GM15510 (cell line): Measurements from ENCODE around the gene NPB.

ENCODE experiments used
- POLR2A ChIP-seq: IDR thresholded peaks from 3 replicates; pipeline ENCODE4 v1.6.1; 2011; ENCODE audit warnings: borderline replicate concordance; ENCODE audit not compliant: insufficient read length; ENCODE audit errors: extremely low read depth

Gene NPB

DNA sequence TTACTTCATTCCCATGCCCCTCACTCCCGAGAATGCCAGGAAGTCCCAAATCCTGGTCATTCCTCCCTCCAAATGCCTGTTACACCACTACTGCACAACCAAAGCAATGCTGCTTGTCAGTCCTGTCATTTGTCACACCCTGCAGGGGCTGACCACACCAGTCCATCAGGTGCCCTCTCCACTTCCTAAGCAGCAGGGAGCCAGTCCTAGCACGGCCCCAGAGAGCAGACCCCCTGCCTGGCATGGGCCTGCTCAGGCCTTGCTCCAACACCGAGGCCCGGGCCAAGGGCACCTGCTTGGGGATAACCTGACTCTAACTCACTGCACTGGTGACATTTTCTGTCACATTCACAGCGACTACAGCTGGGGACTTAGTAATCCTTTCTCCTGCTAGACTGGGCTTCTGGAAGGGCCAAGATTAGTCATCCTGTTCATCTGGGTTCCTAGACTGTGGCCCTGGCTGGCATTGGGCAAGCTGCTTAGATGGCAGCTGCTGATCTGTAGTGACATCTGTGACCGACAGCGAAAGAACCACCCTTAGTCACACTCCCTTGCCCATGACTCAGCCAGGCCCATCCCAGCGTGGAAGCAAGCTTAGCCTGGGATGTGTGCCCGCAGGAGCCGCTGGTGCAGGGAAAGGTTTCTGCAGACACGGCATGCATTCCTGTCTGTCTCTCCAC is 16.0 kb upstream of the NPB start:
- TF ChIP-seq POLR2A = no peak

GRCh38 chr17:81888105-81888987 is 13.7 kb upstream of the NPB start:
- no peak for TF ChIP-seq POLR2A

DNA sequence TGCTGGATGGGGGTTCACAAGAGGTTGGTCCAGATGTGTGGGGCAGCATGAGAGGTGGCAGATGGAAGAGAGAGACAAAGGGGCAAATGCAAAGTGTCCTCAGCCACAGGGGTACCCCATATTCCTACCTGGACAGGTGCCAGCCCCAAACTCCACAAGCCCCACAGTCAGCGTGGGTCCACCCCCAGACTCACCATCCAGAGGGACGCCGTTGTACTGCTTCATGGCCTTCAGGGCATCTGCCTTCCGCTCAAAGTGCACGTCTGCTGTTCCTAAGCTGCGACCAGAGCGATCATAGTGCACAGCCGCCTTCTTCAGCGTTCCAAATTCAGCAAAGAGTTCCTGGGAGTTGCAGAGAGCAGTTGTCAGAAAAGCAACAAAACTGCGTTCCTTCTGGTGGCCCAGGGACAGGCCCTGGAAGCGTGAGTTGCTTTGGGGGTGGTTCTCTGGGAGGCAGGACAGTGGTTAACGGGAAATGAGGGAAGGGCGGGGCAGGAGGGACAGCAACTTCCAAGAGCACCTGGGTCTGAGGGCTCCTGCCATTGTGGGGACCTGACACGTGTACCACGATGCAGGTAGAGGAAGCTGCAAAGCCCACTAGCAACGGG is 12.9 kb upstream of the NPB start:
- no peak for TF ChIP-seq POLR2A

GRCh38 chr17:81889602-81890001 is 12.4 kb upstream of the NPB start:
- TF ChIP-seq POLR2A = no peak

DNA sequence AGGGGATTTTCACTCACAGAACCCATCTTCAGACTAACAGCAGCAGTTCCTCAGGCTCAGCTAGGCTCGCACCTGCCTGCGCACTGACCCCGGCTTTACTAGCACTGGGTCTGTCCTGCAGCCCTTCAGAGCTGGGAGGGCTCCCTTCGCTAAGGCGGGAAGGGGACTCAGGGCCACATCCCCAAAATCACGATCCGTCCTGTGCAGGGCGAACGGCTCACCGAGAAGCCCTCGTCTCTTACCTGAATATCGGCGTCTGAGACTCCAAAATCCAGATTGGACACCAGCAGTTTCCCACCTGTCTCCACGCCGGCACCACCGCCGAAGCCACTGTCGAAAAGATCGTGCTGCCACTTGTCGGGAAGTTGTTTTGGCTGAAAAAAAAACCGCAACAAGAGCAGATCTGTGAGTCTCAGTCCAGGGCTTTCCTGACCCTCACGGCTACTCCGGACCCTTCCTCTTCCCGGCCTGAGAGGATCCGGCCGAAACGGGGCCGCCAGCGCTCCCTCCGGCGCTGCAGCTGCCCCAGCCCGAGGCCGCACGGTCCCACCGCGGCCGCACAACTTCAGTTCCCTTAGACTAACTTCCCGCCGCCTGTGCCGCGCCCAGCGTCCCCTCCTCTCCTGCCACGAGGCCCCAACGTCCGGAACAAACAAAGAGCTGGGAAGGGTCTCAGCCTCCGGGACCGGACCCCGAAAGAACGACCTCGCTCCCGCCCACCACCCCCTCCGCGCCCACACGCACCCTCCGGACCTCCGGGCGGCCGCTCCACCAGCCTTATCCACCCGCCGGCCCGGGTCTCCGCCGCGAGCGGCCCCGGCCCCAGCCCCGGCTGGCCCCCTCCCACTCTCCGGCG is 11.4 kb upstream of the NPB start:
- no peak for TF ChIP-seq POLR2A

DNA sequence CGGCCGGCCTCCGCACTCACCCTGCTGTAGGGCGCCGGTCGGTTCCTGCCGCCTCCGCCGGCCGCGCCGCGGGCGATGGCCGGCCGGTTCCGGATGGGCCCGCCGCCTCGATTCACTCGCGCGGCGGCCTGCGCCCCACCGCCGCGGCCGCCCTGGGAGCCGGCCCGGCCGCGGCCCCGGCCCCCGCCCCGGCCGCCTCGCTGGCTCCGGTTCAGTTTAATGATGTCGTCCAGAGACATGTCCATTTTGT is 10.8 kb upstream of the NPB start:
- TF ChIP-seq POLR2A = no peak

GRCh38 chr17:81895400-81895799 is 6.6 kb upstream of the NPB start:
- TF ChIP-seq POLR2A = no peak

GRCh38 chr17:81898029-81898866 is 3.8 kb upstream of the NPB start:
- no peak for TF ChIP-seq POLR2A

DNA sequence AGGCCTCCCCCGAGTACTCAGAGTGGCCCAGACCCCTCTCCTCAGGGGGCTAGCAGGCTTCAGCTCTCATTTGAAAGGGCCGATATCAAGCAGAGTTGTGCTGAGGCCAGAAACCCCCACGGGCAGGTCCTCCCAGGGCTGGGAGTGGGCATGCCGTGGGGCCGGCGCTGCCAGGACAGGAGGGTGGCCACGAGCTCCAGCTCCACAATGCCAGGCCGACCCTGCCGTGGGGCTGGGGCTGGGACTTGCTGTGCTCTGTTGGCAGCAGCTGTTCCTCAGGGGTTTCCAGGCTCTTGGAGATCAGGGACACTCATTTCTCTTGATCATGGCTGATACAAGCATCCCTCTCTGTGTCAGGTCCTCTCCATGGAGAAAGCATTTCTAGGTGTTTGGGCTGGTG is 3.2 kb upstream of the NPB start:
- TF ChIP-seq POLR2A = no peak

DNA sequence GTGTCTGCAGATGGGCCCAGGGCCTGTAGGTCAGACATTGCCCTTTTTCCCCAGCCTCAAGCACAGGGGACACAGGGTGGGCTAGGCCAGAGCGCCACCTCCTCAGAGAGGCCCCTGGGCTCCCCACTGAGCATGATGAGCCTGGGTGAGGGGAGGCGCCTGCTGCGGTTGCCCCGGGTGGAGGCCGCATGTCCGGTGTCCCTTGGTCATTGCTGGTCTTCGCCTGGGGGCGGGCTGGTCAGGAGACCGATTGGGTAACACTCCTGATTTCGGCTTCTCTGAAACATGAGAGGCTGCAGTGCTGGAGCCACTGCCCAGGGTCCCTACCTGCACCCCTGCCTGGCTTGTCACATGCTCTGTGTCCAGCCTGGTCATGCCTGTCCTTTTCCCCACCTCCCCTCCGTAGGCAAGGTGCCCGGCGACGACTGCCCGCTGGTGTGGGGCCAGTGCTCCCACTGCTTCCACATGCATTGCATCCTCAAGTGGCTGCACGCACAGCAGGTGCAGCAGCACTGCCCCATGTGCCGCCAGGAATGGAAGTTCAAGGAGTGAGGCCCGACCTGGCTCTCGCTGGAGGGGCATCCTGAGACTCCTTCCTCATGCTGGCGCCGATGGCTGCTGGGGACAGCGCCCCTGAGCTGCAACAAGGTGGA is 2.4 kb upstream of the NPB start:
- TF ChIP-seq POLR2A = no peak

- TF ChIP-seq POLR2A = no peak
Observed at GRCh38 chr17:81900181-81900820, 1.7 kb upstream of the NPB start.

DNA sequence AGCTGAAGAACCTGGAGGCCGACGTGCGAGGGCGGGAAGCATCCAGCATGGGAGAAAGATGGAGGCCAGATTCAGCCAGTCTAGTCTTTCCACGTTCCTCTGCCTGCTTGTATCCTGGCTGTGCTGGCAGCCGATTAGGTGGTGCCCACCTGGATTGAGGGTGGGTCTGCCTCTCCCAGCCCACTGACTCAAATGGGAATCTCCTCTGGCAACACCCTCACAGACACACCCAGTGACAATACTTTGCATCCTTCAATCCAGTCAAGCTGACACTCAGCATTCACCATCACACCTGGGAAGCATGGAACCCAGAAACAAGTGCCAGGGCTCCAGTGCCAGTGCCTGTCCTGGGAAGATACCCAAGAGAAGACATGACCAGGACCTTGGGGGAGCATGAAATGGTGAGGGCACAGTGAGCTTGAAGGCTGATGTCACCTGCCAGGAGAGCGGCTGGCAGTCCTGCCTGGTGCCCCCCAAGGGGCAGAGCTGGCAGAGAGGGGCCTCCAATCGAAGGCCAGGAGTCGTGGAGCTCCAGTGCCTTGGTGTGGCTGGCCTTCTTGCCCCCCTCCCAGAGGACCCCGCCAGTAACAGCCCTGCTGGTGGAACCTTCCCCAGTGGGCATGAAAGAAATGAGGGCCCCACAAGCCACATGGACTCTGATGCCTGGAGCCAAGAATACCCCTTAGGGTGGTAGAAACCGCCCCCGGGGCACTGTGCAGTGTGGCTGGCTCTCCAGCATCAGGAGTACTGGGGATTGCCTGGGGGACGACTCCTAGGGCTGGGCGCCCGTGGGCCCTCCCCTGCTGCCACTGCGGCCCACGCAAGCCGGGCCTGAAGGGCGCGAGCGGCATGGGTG is 643 bp upstream of the NPB start:
- TF ChIP-seq POLR2A = no peak
